Liver (tissue), 9 donors: Measurements from ENCODE around the gene LSM4. TPM values are rescaled to one million over a fixed set of nuclear protein-coding genes. Genes with fewer than 3 reads are reported as not detected.

Experiments
- DNase-seq: peaks from one replicate; pipeline ENCODE4 v3.0.0-alpha.2; 2017; ENCODE audit warnings: low spot score
- H3K27ac ChIP-seq, 2 donors: one replicate each; pipeline ENCODE4 v1.7.0; 2013; ENCODE audit warnings: inconsistent platforms in 2 of 2, low read length in 2 of 2, control low read depth in 1 of 2, low read depth in 1 of 2, mild to moderate bottlenecking in 1 of 2
- H3K27me3 ChIP-seq, 4 donors: one replicate each; pipeline versions ENCODE4 v1.6.1 to v1.7.0; 2013; ENCODE audit warnings: low read length in 3 of 4, inconsistent platforms in 1 of 4, mild to moderate bottlenecking in 1 of 4, moderate library complexity in 1 of 4; ENCODE audit not compliant: control insufficient read depth in 4 of 4, insufficient read depth in 4 of 4
- H3K36me3 ChIP-seq, 4 donors: one replicate each; pipeline versions ENCODE4 v1.6.1 to v1.7.0; 2013; ENCODE audit warnings: low read length in 3 of 4, mild to moderate bottlenecking in 3 of 4, low read depth in 1 of 4, moderate library complexity in 1 of 4; ENCODE audit not compliant: control insufficient read depth in 4 of 4, insufficient read depth in 3 of 4
- H3K4me1 ChIP-seq, 4 donors: one replicate each; pipeline versions ENCODE4 v1.6.1 to v1.7.0; 2013; ENCODE audit warnings: low read length in 3 of 4, mild to moderate bottlenecking in 3 of 4, moderate library complexity in 1 of 4; ENCODE audit not compliant: control insufficient read depth in 4 of 4, insufficient read depth in 4 of 4
- H3K4me3 ChIP-seq, 3 donors: one replicate each; pipeline versions ENCODE4 v1.6.1 to v1.7.0; 2013; ENCODE audit warnings: low read length in 3 of 3, control low read depth in 1 of 3, low read depth in 1 of 3, mild to moderate bottlenecking in 1 of 3
- H3K9ac ChIP-seq, 2 donors: one replicate each; pipeline ENCODE4 v1.7.0; 2013; ENCODE audit warnings: low read length in 2 of 2, mild to moderate bottlenecking in 2 of 2, moderate library complexity in 2 of 2, control low read depth in 1 of 2, low read depth in 1 of 2
- H3K9me3 ChIP-seq, 4 donors: one replicate each; pipeline versions ENCODE4 v1.6.1 to v1.7.0; 2013; ENCODE audit warnings: low read length in 3 of 4; ENCODE audit not compliant: control insufficient read depth in 4 of 4
- EGR1 ChIP-seq, 2 donors: IDR thresholded peaks; 2 replicates each; pipeline ENCODE4 v1.6.1; 2016 to 2018; ENCODE audit warnings: antibody characterized with exemption in 2 of 2, low read depth in 2 of 2
- FOXA1 ChIP-seq: IDR thresholded peaks from 2 replicates; pipeline ENCODE4 v1.6.1; 2016; ENCODE audit warnings: antibody characterized with exemption
- FOXA2 ChIP-seq: IDR thresholded peaks from 2 replicates; pipeline ENCODE4 v1.6.1; 2016; ENCODE audit warnings: antibody characterized with exemption
- GABPA ChIP-seq, 2 donors: IDR thresholded peaks in 1 of 2; conservative IDR thresholded peaks in 1 of 2; 2 replicates each; pipeline ENCODE4 v1.6.1; 2016; ENCODE audit warnings: antibody characterized with exemption in 2 of 2, mild to moderate bottlenecking in 1 of 2, moderate library complexity in 1 of 2
- HNF4G ChIP-seq: IDR thresholded peaks from 2 replicates; pipeline ENCODE4 v1.6.1; 2016; ENCODE audit warnings: antibody characterized with exemption
- JUND ChIP-seq, 2 donors: IDR thresholded peaks; 2 replicates each; pipeline ENCODE4 v1.6.1; 2016; ENCODE audit warnings: antibody characterized with exemption in 2 of 2
- NR2F2 ChIP-seq: IDR thresholded peaks from 2 replicates; pipeline ENCODE4 v1.6.1; 2016; ENCODE audit warnings: antibody characterized with exemption
- RAD21 ChIP-seq, 2 donors: IDR thresholded peaks; 2 replicates each; pipeline ENCODE4 v1.6.1; 2016; ENCODE audit warnings: antibody characterized with exemption in 2 of 2, mild to moderate bottlenecking in 2 of 2
- SP1 ChIP-seq: IDR thresholded peaks from 2 replicates; pipeline ENCODE4 v1.6.1; 2018; ENCODE audit warnings: antibody characterized with exemption, mild to moderate bottlenecking
- TAF1 ChIP-seq: conservative IDR thresholded peaks from 2 replicates; pipeline ENCODE4 v1.6.1; 2016; ENCODE audit warnings: antibody characterized with exemption, mild to moderate bottlenecking
- YY1 ChIP-seq: IDR thresholded peaks from 2 replicates; pipeline ENCODE4 v1.6.1; 2016; ENCODE audit warnings: antibody characterized with exemption, mild to moderate bottlenecking
- WGBS: extraction: QIAGEN DNeasy Blood & Tissue Kit; methylation state at CpG from one replicate; pipeline ENCODE4 v1.1.7; 2013; 5-methylcytosine and 5-hydroxymethylcytosine counted together
- polyA plus RNA-seq, 2 donors: library from polyadenylated mRNA; stranded (reverse) in 1 of 2; unstranded in 1 of 2; fragments of 200-250 nt in 1 of 2; fragments of >200 nt in 1 of 2; fragmentation: Nextera tagmentation in 1 of 2; extraction: Ambion mirVana in 1 of 2; gene quantifications; one replicate each; pipeline versions ENCODE4 v1.2.1 to v1.2.3, GENCODE V29; 2013 to 2015
- total RNA-seq, 2 donors: library from RNA; depleted of rRNA; stranded (reverse); fragments of >200 nt; gene quantifications; one replicate each; pipeline ENCODE4 v1.2.3, GENCODE V29; 2014
- TF ChIP-seq, protein P1 (sequence below): IDR thresholded peaks from 2 replicates; pipeline ENCODE4 v1.6.1; 2016; ENCODE audit warnings: antibody characterized with exemption
- TF ChIP-seq, protein P2 (sequence below): IDR thresholded peaks from 2 replicates; pipeline ENCODE4 v1.6.1; 2016; ENCODE audit warnings: antibody characterized with exemption
- TF ChIP-seq, protein P3 (sequence below): IDR thresholded peaks from 2 replicates; pipeline ENCODE4 v1.6.1; 2016; ENCODE audit warnings: antibody characterized with exemption, mild to moderate bottlenecking
- TF ChIP-seq, protein P4 (sequence below): fragments of 150-350 bp; IDR thresholded peaks from 2 replicates; pipeline ENCODE4 v1.5.1; 2017; ENCODE audit warnings: improper control_type of control experiment, low read depth, low read length; ENCODE audit not compliant: missing input control
- donor health status: healthy.
- donor health status: healthy.
- donor health status: healthy.
- donor health status: healthy.
- donor health status: healthy.

Gene LSM4
- total and polyA plus RNA-seq, 4 donors: 42.4 to 100 (median 75.1) TPM

DNA sequence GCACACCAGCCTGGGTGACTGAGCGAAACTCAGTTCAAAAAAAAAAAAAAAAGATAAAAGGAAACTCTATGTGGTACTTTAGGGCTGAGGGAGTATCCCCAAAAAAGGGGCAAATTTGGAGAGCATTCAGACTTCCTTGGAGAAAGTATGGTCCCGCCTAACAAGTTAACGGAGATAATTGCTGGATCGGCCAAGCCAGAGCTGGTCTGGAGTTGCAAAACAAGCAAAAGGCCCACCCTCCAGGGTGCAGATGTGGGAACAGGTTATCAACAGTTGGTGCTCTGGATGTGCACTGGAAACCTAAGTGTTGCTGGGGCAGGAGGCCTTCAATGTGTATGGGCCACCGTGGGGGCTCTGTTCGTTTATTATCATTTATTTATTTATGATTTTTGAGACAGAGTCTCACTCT, 51.4 kb downstream of the LSM4 start:
- TF ChIP-seq HNF4G: no peak
- TF ChIP-seq, protein P1, sequence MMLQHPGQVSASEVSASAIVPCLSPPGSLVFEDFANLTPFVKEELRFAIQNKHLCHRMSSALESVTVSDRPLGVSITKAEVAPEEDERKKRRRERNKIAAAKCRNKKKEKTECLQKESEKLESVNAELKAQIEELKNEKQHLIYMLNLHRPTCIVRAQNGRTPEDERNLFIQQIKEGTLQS: no peak
- 77% methylated on average over 6 of the region's 6 CpGs for WGBS
- H3K27ac ChIP-seq: no peak overlapping the region
- no peaks in the 10 kb centered on the region for H3K9me3 ChIP-seq
- peaks cover 6 to 19% (median 19%) of the 10 kb centered on the region in 4 donors for H3K4me1 ChIP-seq
- no peaks in the 10 kb centered on the region for H3K27me3 ChIP-seq
- peaks cover 0 to 18% (median 7%) of the 10 kb centered on the region in 4 donors for H3K36me3 ChIP-seq
- H3K4me3 ChIP-seq: no peak overlapping the region
- no peak for DNase-seq
- no peak overlapping the region for H3K9ac ChIP-seq

DNA sequence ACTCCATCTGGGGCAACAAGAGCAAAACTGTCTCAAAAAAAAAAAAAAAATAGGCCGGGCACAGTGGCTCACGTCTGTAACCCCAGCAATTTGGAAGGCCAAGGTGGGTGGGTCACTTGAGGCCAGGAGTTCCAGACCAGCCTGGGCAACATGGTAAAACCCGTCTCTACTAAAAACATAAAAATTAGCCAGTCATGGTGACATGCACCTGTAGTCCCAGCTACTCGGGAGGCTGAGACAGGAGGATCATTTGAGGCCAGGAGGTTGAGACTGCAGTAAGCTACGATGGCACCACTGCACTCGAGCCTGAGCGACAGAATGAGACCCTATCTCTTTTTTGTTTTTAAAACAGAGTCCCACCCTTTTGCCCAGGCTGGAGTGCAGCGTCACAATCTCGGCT, 52.5 kb downstream of the LSM4 start:
- Histone ChIP-seq H3K4me3 (no peak overlapping the region), H3K27ac (no peak overlapping the region), H3K9me3 (no peaks in the 10 kb centered on the region), H3K36me3 (peaks cover 0 to 27% (median 8%) of the 10 kb centered on the region in 4 donors), H3K27me3 (no peaks in the 10 kb centered on the region), H3K4me1 (peaks cover 3 to 11% (median 10%) of the 10 kb centered on the region in 4 donors), H3K9ac (no peak overlapping the region)
- WGBS: 93% methylated on average over 9 of the region's 9 CpGs
- no peak for DNase-seq
- TF ChIP-seq GABPA (IDR thresholded peaks at IDR 0.05 in 1 of 2, conservative IDR thresholded peaks at IDR 0.05 in 1 of 2): no peak
- no peak for TF ChIP-seq RAD21 (IDR thresholded peaks at IDR 0.05)
- TF ChIP-seq FOXA1: no peak
- TF ChIP-seq, protein P2, sequence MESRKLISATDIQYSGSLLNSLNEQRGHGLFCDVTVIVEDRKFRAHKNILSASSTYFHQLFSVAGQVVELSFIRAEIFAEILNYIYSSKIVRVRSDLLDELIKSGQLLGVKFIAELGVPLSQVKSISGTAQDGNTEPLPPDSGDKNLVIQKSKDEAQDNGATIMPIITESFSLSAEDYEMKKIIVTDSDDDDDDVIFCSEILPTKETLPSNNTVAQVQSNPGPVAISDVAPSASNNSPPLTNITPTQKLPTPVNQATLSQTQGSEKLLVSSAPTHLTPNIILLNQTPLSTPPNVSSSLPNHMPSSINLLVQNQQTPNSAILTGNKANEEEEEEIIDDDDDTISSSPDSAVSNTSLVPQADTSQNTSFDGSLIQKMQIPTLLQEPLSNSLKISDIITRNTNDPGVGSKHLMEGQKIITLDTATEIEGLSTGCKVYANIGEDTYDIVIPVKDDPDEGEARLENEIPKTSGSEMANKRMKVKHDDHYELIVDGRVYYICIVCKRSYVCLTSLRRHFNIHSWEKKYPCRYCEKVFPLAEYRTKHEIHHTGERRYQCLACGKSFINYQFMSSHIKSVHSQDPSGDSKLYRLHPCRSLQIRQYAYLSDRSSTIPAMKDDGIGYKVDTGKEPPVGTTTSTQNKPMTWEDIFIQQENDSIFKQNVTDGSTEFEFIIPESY: no peak
- TF ChIP-seq HNF4G: no peak
- no peak for TF ChIP-seq SP1
- TF ChIP-seq TAF1: no peak
- TF ChIP-seq FOXA2: no peak
- TF ChIP-seq, protein P3, sequence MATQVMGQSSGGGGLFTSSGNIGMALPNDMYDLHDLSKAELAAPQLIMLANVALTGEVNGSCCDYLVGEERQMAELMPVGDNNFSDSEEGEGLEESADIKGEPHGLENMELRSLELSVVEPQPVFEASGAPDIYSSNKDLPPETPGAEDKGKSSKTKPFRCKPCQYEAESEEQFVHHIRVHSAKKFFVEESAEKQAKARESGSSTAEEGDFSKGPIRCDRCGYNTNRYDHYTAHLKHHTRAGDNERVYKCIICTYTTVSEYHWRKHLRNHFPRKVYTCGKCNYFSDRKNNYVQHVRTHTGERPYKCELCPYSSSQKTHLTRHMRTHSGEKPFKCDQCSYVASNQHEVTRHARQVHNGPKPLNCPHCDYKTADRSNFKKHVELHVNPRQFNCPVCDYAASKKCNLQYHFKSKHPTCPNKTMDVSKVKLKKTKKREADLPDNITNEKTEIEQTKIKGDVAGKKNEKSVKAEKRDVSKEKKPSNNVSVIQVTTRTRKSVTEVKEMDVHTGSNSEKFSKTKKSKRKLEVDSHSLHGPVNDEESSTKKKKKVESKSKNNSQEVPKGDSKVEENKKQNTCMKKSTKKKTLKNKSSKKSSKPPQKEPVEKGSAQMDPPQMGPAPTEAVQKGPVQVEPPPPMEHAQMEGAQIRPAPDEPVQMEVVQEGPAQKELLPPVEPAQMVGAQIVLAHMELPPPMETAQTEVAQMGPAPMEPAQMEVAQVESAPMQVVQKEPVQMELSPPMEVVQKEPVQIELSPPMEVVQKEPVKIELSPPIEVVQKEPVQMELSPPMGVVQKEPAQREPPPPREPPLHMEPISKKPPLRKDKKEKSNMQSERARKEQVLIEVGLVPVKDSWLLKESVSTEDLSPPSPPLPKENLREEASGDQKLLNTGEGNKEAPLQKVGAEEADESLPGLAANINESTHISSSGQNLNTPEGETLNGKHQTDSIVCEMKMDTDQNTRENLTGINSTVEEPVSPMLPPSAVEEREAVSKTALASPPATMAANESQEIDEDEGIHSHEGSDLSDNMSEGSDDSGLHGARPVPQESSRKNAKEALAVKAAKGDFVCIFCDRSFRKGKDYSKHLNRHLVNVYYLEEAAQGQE: no peak
- TF ChIP-seq EGR1 (IDR thresholded peaks at IDR 0.05; ENCODE audit: low read depth in 2 of 2): no peak
- TF ChIP-seq, protein P4, sequence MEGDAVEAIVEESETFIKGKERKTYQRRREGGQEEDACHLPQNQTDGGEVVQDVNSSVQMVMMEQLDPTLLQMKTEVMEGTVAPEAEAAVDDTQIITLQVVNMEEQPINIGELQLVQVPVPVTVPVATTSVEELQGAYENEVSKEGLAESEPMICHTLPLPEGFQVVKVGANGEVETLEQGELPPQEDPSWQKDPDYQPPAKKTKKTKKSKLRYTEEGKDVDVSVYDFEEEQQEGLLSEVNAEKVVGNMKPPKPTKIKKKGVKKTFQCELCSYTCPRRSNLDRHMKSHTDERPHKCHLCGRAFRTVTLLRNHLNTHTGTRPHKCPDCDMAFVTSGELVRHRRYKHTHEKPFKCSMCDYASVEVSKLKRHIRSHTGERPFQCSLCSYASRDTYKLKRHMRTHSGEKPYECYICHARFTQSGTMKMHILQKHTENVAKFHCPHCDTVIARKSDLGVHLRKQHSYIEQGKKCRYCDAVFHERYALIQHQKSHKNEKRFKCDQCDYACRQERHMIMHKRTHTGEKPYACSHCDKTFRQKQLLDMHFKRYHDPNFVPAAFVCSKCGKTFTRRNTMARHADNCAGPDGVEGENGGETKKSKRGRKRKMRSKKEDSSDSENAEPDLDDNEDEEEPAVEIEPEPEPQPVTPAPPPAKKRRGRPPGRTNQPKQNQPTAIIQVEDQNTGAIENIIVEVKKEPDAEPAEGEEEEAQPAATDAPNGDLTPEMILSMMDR: no peak
- TF ChIP-seq NR2F2: no peak
- TF ChIP-seq, protein P1: no peak
- no peak for TF ChIP-seq YY1
- TF ChIP-seq JUND (IDR thresholded peaks at IDR 0.05): no peak
